Activated CD4-positive, alpha-beta T cell treated with anti-CD3 and anti-CD28 coated beads for 48 hours (primary cell): ENCODE data around the gene SSR3.

Source experiments
- DNase-seq: peaks from one replicate; pipeline ENCODE4 v3.0.0-alpha.2; 2020

Gene SSR3

GRCh38 chr3:156535162-156535627 is 19.7 kb downstream of the SSR3 start:
- DNase-seq = peak; percentile 35

- DNase-seq = no peak
Observed at GRCh38 chr3:156533205-156533604, 21.7 kb downstream of the SSR3 start.

- no peak for DNase-seq
Observed at GRCh38 chr3:156532730-156533129, 22.2 kb downstream of the SSR3 start.

DNA sequence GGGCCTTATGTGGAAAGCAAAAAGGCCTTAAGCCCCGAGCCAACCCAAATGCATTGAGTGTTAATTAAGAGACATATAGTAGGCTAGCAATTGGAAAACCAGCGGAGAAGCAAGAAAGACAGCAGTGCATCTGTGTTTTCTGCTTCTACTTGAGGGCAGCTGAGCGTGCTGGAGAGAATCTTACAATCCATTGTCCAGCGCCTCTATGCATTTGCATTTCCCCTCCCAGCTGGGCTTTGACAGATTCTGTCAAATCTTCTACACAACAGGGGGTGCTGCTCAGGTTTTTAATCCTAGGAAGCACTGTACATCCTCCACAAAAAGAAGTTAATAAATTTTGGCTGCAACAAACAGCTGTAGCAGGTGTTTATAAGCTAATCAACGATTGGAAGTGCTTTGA is 23.9 kb downstream of the SSR3 start:
- no peak for DNase-seq

DNA sequence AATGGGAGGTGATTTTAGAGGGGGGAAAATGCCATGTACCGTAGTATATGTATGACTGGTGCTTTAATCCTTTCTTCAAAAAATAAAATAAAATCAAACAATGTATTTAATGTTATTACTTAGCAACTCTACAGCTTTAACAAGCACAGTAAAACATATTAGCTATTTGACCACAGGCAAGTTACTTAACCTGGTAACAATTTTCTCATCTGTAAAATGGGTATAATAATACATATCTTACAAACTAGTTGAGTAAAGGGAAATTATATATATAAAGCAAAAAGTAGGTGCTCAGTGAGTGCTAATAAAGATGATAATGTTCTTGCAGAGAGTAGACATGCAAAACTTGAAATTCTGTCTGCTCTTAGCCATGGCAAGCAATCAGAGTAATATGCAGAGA is 27.9 kb downstream of the SSR3 start:
- DNase-seq = no peak

DNA sequence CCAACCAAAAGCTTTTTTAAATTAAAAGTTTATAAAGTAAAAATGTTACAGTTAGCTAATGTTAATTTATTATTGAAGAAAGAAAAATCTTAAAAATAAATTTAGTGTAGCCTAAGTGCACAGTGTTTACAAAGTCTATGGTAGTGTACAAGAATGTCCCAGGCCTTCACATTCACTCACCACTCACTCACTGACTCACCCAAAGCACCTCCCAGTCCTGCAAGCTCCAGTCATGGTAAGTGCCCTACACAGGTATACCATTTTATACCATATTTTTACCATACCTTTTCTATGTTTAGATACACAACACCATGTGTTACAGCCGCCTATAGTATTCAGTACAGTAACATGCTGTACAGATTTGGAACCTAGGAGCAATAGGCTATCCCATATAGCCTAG is 29.1 kb downstream of the SSR3 start:
- no peak for DNase-seq

GRCh38 chr3:156522673-156523072 is 32.2 kb downstream of the SSR3 start:
- DNase-seq = no peak

DNA sequence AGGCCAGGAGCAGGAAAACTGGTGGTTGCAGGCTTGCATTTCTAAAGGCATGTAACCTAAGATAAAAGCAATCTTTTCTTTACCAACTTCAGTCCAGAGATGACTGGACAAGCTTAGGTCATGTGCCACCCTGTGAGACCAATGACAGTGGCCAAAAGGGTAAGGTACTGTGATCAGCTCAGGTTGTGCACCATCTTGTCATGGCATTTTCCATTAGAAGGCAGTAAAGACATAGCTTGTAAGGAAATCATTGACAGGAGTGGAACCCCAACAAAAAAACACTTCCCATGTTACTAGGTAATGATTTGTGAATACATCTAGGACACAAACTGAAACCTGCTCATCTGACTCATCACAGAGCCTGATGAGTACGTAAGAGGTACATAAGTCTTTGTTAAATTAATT is 35.2 kb downstream of the SSR3 start:
- DNase-seq = peak; percentile 24

DNA sequence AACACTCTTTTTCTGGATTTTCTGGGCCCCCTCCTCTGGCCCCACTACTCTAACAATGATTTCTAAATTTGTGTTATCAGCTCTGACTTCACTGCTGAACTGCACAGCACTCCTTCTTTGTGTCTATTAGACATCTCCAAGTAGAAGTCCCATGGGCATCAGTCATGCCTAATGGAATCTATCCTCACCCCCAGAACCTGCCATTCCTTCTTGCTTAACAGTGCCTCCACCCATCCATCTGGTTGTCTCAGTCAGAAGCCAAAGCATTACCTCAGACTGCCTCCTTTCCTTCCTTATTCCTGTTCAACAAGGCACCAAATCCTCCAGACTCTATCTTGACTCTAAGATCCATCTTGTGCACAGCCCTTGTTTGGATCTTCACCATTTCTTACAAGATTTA is 36.2 kb downstream of the SSR3 start:
- DNase-seq = no peak

DNA sequence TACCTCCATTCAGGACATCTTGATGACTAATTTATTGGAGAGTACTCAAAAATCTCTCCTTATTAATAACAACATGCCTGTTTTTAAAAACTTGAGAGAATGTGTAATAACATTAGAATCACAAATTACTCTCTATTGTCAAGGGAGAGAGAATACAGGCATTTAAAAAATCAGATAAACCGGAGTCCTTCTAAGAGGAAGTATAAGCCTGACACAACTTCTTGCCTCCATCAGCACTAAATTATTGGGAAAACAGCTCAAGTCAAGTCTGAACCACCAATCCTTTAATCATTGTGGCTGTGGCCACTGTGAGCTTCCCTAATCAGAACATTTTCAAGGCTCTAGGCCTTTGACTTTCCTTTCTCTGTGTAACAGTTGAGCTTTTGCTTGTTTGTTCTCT is 38.0 kb downstream of the SSR3 start:
- no peak for DNase-seq

- no peak for DNase-seq
Observed at GRCh38 chr3:156516284-156516683, 38.6 kb downstream of the SSR3 start.

GRCh38 chr3:156513619-156514018 is 41.3 kb downstream of the SSR3 start:
- no peak for DNase-seq

DNA sequence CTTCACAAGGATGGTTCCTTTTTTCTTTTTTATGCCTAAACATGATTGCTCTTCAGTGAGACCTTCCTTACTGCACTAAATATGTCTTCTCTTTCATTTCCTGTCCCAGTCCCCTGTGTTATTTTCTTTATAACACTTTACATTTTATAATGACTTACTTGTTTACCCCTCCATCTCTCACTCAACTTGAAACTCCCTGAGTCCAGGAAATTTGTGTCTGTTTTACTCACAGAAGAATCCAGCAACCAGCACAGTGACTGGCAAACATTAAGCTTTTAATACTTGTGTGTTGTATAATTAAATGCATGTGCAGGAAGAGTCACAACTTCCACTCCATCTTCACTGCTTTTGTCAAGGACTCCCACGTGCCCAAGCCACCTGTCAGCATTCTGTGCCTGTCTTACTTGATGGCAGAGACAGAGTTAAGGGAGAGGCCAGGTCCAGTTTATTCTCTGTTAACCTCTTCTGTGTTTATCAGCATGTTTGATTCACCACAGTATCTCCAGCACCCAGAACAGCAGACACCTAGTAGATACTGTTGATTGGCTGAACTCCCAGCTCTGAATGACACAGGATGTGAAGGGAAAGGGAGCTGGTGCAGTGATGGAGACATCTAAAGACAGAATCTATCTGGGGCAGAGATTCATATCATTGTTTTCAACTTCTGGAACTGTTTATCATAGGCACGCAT is 42.8 kb downstream of the SSR3 start:
- DNase-seq = no peak

- DNase-seq = no peak
Observed at GRCh38 chr3:156509189-156510174, 45.4 kb downstream of the SSR3 start.

GRCh38 chr3:156507285-156507684 is 47.6 kb downstream of the SSR3 start:
- DNase-seq = no peak

GRCh38 chr3:156498307-156498706 is 56.6 kb downstream of the SSR3 start:
- no peak for DNase-seq

DNA sequence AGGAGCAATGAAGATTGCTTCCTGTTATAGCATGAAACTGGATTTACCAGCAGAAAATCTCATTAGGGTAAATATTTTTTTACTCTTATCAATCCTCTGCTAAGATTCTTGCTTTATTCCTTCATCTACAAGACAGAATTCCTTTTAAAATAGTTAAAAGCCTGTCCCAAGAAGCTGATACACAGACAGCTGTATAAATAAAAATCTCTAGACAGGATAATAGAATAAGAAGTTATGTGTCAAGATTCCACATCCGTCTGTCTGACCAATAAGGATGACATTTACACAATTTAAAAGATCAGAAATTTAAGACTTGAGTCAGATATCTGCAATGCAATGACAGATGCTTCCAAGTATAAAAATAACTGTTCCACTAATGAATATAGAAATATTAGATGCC is 57.6 kb downstream of the SSR3 start:
- DNase-seq = no peak

DNA sequence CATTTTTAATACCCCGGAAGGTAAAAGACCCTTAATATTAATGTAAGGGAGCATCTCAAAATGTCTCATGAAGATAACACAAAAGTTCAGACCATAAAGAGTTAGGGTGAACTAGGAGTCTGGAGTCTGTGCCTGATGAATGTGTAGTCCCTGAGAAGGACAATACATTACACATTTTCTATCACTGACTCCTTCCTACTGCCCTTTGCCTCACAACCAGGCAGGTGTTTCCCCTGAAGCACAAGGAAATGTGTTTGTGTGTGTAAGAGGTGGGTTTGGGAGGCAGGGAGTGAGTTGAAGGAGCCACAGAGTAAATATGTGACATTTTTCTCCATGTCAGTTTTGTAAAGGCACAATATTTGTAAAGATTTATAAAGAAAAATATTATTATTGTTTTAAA is 59.1 kb downstream of the SSR3 start:
- no peak for DNase-seq

DNA sequence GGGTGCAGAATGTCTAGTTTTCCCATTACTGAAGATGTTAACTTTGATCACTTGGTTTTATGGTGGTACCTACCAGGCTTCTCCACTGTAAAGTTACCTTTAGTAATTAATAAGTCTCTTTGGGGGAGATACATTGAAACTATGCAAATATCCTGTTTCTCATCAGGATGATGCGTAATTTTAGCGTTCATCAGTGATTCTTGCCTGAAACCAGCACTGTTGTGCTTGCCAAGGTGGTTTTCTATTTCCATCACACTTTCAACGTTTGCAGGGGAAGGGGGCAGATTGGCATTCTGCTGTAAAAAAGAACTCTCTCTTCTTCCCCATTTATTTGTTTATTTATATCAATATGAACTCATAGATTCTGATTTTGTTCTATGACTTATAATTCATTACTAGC is 61.0 kb downstream of the SSR3 start:
- DNase-seq = no peak

GRCh38 chr3:156492801-156493261 is 62.1 kb downstream of the SSR3 start:
- no peak for DNase-seq

GRCh38 chr3:156491192-156491591 is 63.7 kb downstream of the SSR3 start:
- DNase-seq = no peak
